ENCODE results near the gene DDX27.

DDX27 gene

DNA sequence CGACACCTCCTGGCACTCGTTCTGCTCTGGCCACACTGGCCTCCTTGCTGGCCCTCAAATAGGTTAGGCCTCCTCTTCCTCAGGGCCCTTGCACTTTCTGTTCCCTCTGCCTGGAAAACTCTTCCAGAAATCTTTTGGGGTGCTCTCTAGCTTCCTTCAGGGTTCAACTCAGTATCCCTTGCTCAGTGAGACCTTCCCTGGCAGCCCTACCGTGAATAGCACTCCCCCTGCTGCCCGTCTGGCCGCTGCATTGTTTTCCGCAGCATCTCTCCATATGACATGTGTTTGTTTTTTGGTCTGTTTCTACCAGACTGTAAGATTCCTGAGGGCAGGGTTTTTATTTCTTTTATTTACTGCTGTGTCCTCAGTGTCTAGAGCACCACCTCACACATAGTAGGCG lies 6.7 kb downstream of the DDX27 start:
- TF ChIP-seq, protein P1, sequence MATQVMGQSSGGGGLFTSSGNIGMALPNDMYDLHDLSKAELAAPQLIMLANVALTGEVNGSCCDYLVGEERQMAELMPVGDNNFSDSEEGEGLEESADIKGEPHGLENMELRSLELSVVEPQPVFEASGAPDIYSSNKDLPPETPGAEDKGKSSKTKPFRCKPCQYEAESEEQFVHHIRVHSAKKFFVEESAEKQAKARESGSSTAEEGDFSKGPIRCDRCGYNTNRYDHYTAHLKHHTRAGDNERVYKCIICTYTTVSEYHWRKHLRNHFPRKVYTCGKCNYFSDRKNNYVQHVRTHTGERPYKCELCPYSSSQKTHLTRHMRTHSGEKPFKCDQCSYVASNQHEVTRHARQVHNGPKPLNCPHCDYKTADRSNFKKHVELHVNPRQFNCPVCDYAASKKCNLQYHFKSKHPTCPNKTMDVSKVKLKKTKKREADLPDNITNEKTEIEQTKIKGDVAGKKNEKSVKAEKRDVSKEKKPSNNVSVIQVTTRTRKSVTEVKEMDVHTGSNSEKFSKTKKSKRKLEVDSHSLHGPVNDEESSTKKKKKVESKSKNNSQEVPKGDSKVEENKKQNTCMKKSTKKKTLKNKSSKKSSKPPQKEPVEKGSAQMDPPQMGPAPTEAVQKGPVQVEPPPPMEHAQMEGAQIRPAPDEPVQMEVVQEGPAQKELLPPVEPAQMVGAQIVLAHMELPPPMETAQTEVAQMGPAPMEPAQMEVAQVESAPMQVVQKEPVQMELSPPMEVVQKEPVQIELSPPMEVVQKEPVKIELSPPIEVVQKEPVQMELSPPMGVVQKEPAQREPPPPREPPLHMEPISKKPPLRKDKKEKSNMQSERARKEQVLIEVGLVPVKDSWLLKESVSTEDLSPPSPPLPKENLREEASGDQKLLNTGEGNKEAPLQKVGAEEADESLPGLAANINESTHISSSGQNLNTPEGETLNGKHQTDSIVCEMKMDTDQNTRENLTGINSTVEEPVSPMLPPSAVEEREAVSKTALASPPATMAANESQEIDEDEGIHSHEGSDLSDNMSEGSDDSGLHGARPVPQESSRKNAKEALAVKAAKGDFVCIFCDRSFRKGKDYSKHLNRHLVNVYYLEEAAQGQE (IDR thresholded peaks at IDR 0.05; ENCODE audit: insufficient read depth in 1 of 2, low read depth in 2 of 2, low read length in 2 of 2), result no peak
- TF ChIP-seq POLR2AphosphoS5 (IDR thresholded peaks at IDR 0.05; ENCODE audit: low read depth, low read length) (no peak), FOXP2 (optimal IDR thresholded peaks at IDR 0.05; ENCODE audit: borderline replicate concordance, extremely low read depth, extremely low read length, insufficient read depth) (no peak), SIN3A (IDR thresholded peaks at IDR 0.05; ENCODE audit: borderline replicate concordance, insufficient read depth, low read length) (no peak), TAF1 (IDR thresholded peaks at IDR 0.05; ENCODE audit: borderline replicate concordance, insufficient read depth, low read length) (no peak)

DNA sequence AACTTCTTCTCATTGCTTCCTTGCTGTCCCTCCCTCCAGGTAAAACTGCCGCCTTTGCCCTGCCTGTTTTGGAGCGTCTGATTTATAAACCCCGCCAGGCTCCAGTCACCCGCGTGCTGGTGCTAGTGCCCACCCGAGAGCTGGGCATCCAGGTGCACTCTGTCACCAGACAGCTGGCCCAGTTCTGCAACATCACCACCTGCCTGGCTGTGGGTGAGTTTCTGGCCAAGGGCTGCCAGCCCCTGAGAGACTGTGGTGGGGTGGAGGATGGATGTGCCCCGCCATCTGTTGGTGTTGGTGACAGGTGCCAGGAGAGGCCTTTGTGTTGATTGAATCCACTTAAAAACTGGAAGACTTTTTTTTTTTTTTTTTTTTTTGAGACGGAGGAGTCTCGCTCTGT lies 9.5 kb downstream of the DDX27 start:
- TF ChIP-seq POLR2AphosphoS5 (IDR thresholded peaks at IDR 0.05; ENCODE audit: low read depth, low read length), result no peak
- TF ChIP-seq SIN3A (IDR thresholded peaks at IDR 0.05; ENCODE audit: borderline replicate concordance, insufficient read depth, low read length), result no peak
- TF ChIP-seq TAF1 (IDR thresholded peaks at IDR 0.05; ENCODE audit: borderline replicate concordance, insufficient read depth, low read length), result no peak
- TF ChIP-seq FOXP2 (optimal IDR thresholded peaks at IDR 0.05; ENCODE audit: borderline replicate concordance, extremely low read depth, extremely low read length, insufficient read depth), result no peak
- TF ChIP-seq, protein P1 (IDR thresholded peaks at IDR 0.05; ENCODE audit: insufficient read depth in 1 of 2, low read depth in 2 of 2, low read length in 2 of 2), result no peak

DNA sequence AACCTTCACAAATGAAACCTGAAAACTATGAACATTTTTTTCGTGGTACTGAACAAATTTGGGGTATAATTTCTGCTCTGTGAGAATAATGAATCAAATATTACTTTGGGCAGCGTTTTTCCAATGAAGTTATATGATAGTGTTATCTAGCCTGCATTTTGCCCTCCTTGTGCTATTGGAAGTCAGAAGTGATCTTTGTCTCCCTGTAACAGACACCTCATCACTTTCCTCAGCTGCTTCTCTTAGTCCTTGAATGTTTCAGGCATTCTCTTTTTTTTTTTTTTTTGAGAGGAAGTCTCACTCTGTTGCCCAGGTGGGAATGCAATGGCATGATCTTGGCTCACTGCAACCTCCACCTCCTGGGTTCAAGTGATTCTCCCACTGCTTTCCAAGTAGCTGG lies 10.2 kb downstream of the DDX27 start:
- TF ChIP-seq FOXP2 (optimal IDR thresholded peaks at IDR 0.05; ENCODE audit: borderline replicate concordance, extremely low read depth, extremely low read length, insufficient read depth) (no peak), TAF1 (IDR thresholded peaks at IDR 0.05; ENCODE audit: borderline replicate concordance, insufficient read depth, low read length) (no peak), SIN3A (IDR thresholded peaks at IDR 0.05; ENCODE audit: borderline replicate concordance, insufficient read depth, low read length) (no peak), POLR2AphosphoS5 (IDR thresholded peaks at IDR 0.05; ENCODE audit: low read depth, low read length) (no peak)
- TF ChIP-seq, protein P1 (IDR thresholded peaks at IDR 0.05; ENCODE audit: insufficient read depth in 1 of 2, low read depth in 2 of 2, low read length in 2 of 2), result no peak

DNA sequence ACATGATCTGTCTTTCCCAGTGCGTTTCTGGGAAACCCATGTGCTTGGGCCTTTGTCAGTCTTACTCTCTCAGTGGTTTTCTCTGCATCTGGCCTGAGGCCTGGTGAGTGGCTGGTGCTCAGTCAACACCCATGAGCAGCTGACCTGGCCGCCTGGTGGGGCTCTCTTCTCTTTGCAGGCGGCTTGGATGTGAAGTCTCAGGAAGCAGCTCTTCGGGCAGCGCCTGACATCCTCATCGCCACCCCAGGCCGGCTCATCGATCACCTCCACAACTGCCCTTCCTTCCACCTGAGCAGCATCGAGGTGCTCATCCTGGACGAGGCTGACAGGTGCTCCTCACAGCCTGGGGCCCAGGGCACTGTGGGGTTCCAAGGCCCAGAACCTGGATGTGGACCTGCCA lies 10.8 kb downstream of the DDX27 start:
- TF ChIP-seq TAF1 (IDR thresholded peaks at IDR 0.05; ENCODE audit: borderline replicate concordance, insufficient read depth, low read length) (no peak), POLR2AphosphoS5 (IDR thresholded peaks at IDR 0.05; ENCODE audit: low read depth, low read length) (no peak), FOXP2 (optimal IDR thresholded peaks at IDR 0.05; ENCODE audit: borderline replicate concordance, extremely low read depth, extremely low read length, insufficient read depth) (no peak), SIN3A (IDR thresholded peaks at IDR 0.05; ENCODE audit: borderline replicate concordance, insufficient read depth, low read length) (no peak)
- TF ChIP-seq, protein P1 (IDR thresholded peaks at IDR 0.05; ENCODE audit: insufficient read depth in 1 of 2, low read depth in 2 of 2, low read length in 2 of 2), result no peak

Data from PFSK-1 (cell line).